Body of pancreas (tissue), 4 donors: ENCODE measurements around the gene AOX1. TPM values are rescaled to one million over a fixed set of nuclear protein-coding genes. Genes with fewer than 3 reads are reported as not detected.

ENCODE experiments used
- ATAC-seq: fragments of 150-250 bp; one replicate; pipeline ENCODE4 v1.9.1; 2016
- DNase-seq, 4 donors: peaks; one replicate each; pipeline ENCODE4 v3.0.0-alpha.2; 2019
- H3K27ac ChIP-seq, 4 donors: fragments of 200-600 bp; sonication (generic); 1 replicate in 3 of 4; 2 replicates in 1 of 4; pipeline versions ENCODE4 v1.5.1 to v1.6.1; 2016 to 2019; ENCODE audit warnings: mild to moderate bottlenecking in 1 of 4, mixed read lengths in 1 of 4, moderate library complexity in 1 of 4
- H3K27me3 ChIP-seq, 2 donors: fragments of 200-600 bp; sonication (generic); one replicate each; pipeline ENCODE4 v1.6.0; 2016; ENCODE audit warnings: mild to moderate bottlenecking in 1 of 2
- H3K36me3 ChIP-seq, 2 donors: fragments of 200-600 bp; sonication (generic); replicated peaks in 1 of 2; 2 replicates each; pipeline ENCODE4 v1.5.1; 2016; ENCODE audit warnings: low read depth in 2 of 2; ENCODE audit not compliant: insufficient read depth in 1 of 2
- H3K4me1 ChIP-seq: fragments of 200-600 bp; sonication (generic); one replicate; pipeline ENCODE4 v1.6.0; 2016
- H3K4me3 ChIP-seq, 2 donors: fragments of 200-600 bp; sonication (generic); 1 replicate in 1 of 2; 2 replicates in 1 of 2; pipeline ENCODE4 v1.5.1; 2016 to 2019
- H3K9me3 ChIP-seq, 3 donors: fragments of 200-600 bp; sonication (generic); 1 replicate in 2 of 3; 2 replicates in 1 of 3; pipeline ENCODE4 v1.5.1; 2016
- POLR2A ChIP-seq, 3 donors: fragments of 450-650 bp; IDR thresholded peaks; one replicate each; pipeline ENCODE4 v1.6.1; 2016; ENCODE audit warnings: antibody characterized with exemption in 3 of 3, mild to moderate bottlenecking in 2 of 3
- WGBS, 2 donors: methylation state at CpG; one replicate each; pipeline ENCODE4 v1.1.5; 2017; 5-methylcytosine and 5-hydroxymethylcytosine counted together
- intact Hi-C: fragments of 100-400 bp; cut with DNase I; formaldehyde crosslinking; loops from one replicate; pipeline ENCODE4 v1.15.1; 2023
- total RNA-seq, 2 donors: library from RNA; depleted of rRNA; stranded (reverse); fragments of >200 nt; gene quantifications; one replicate each; pipeline ENCODE4 v1.1.0, GENCODE V29; 2016
- TF ChIP-seq, protein P1 (sequence below), 7 experiments: fragments of 450-650 bp in 4 of 7; fragments of 200-600 bp in 3 of 7; sonication (generic) in 3 of 7; IDR thresholded peaks; one replicate each; pipeline ENCODE4 v1.5.1; 2016 to 2019; ENCODE audit warnings: antibody characterized with exemption in 7 of 7

AOX1 gene
- total RNA-seq, 2 donors from 2014 or later, result 60.0 to 75.0 TPM

DNA sequence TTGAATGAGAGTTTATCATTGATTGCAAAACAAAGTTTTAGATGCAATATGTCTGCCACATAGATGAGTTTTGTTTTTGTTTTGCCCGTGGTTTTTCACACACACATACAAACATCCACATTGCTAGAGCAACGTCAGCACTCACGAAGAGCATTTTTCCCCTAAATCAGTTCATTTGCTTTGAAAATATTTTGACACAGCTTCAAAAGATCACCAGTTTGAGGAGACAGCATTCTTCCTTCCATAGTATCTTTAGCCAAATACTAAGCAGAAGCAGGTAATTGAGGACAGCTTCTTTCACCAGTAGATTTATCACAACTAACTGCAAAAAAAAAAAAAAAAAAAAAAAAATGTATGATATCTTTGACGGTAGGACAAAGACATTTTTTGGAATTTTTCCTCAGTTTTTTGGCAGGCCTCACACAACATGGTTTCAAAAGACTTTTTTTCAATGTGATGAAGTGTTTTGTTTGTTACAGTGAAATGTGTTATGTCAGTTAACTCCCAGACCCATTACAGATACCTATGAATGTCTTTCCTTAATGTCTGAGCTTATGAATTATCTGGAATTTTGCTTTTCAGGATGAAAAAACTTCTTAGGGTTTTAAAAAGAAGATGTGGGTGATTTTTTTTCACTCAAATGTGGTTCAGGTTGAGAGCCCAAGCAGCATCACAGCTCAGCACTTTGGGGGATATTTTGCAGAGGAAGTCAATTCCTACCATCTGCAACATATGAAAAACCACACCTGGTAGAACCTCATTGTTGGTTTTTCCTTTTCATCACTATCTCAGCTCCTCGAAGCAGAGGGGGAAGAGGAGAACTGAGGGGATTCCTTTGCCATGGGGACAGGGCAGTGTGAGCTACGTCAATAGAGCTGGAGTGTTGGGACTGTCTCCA, 31.6 kb downstream of the AOX1 start:
- H3K9me3 ChIP-seq, result no peaks in the 10 kb centered on the region
- H3K27ac ChIP-seq, result peak overlapping the region in 2 of 4 donors; percentile 26 to 56
- no peaks in the 10 kb centered on the region for H3K27me3 ChIP-seq
- TF ChIP-seq, protein P1, sequence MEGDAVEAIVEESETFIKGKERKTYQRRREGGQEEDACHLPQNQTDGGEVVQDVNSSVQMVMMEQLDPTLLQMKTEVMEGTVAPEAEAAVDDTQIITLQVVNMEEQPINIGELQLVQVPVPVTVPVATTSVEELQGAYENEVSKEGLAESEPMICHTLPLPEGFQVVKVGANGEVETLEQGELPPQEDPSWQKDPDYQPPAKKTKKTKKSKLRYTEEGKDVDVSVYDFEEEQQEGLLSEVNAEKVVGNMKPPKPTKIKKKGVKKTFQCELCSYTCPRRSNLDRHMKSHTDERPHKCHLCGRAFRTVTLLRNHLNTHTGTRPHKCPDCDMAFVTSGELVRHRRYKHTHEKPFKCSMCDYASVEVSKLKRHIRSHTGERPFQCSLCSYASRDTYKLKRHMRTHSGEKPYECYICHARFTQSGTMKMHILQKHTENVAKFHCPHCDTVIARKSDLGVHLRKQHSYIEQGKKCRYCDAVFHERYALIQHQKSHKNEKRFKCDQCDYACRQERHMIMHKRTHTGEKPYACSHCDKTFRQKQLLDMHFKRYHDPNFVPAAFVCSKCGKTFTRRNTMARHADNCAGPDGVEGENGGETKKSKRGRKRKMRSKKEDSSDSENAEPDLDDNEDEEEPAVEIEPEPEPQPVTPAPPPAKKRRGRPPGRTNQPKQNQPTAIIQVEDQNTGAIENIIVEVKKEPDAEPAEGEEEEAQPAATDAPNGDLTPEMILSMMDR (IDR thresholded peaks at IDR 0.05), result no peak
- TF ChIP-seq POLR2A (IDR thresholded peaks at IDR 0.05), result no peak
- intact Hi-C loops, result no loop called here
- DNase-seq, result no peak
- 51 to 53% methylated on average over 6 of the region's 6 CpGs for WGBS, 2 donors
- peak; percentile 13 for ATAC-seq
- H3K4me3 ChIP-seq, result no peak overlapping the region
- H3K36me3 ChIP-seq, result peaks cover 0 to 6% of the 10 kb centered on the region in 2 donors
- H3K4me1 ChIP-seq, result peaks cover 40% of the 10 kb centered on the region

DNA sequence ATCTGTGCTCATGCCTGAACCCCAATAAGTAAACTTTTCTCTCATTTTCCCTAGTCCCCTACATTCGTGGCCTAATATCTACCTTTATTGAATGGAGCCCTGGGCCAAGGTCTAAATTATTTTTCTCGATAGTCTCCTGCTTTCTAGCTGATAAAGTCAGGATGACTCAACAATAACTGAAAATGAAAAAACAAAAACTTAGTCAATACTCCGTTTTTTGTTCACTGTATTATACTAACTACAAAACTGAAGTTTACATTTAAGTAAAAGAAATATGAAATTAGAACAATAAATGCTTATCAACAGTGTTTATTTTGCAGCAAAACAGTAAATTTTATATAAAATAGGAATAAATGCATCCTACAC, 32.2 kb downstream of the AOX1 start:
- TF ChIP-seq, protein P1 (IDR thresholded peaks at IDR 0.05), result no peak
- TF ChIP-seq POLR2A (IDR thresholded peaks at IDR 0.05), result no peak
- H3K4me1 ChIP-seq, result peaks cover 40% of the 10 kb centered on the region
- H3K9me3 ChIP-seq, result no peaks in the 10 kb centered on the region
- ATAC-seq (peak; percentile 6), DNase-seq (no peak)
- H3K4me3 ChIP-seq, result no peak overlapping the region
- 18 to 24% methylated on average over 3 of the region's 3 CpGs for WGBS, 2 donors
- peak overlapping the region in 2 of 4 donors; percentile 8 to 23 for H3K27ac ChIP-seq
- intact Hi-C loops, result no loop called here
- no peaks in the 10 kb centered on the region for H3K27me3 ChIP-seq
- peaks cover 0 to 6% of the 10 kb centered on the region in 2 donors for H3K36me3 ChIP-seq

DNA sequence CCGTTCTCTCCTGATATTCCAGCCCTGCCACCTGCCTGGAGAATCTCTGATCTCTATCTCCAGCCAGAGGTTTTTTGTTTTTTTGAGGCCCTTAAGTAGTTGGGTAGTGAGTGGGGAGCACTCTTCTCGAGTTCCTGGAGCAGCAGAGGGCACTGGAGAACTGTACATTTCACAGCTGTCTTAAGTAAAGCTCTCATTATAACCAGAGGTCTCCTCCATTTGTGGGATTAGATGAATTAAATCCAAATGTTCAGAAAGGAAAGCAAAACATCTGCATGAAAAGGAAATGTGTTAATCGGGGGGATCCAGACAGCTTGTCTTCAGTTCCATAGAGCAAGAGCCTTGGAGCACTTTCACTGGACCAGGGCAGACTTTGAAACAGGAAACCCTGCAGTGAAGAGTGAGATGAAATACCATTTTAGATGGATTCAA, 32.8 kb downstream of the AOX1 start:
- no peak for ATAC-seq
- Histone ChIP-seq H3K9me3 (no peaks in the 10 kb centered on the region), H3K36me3 (peaks cover 0 to 9% of the 10 kb centered on the region in 2 donors), H3K27ac (peak overlapping the region in 2 of 4 donors; percentile 26 to 29), H3K27me3 (no peaks in the 10 kb centered on the region), H3K4me3 (no peak overlapping the region), H3K4me1 (peaks cover 40% of the 10 kb centered on the region)
- 22 to 29% methylated on average over 3 of the region's 3 CpGs for WGBS, 2 donors
- no peak for TF ChIP-seq POLR2A (IDR thresholded peaks at IDR 0.05)
- TF ChIP-seq, protein P1 (IDR thresholded peaks at IDR 0.05), result peak in 1 of 7 experiments; percentile 25
- no peak for DNase-seq
- intact Hi-C loops, result no loop called here

DNA sequence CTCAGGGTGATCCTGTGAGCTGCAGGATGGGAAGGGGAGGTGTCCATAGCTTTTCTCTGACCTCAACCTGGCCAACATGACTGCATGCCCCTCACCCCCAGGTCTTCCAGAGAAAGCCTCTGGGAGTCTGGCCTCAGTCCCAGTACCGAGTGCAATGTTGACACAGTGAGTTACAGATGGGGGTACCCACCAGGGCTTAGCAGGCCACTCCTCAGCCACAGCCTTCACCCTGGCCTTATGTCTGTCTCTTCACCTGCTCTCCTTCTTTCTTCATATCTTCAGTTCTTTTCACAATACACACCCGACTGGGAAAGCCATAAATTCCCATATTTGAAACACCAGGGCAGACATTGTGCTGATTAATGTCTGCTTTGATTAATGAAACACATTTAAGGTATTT, 33.5 kb downstream of the AOX1 start:
- 6 to 7% methylated on average over 2 of the region's 2 CpGs for WGBS, 2 donors
- Histone ChIP-seq H3K27me3 (no peaks in the 10 kb centered on the region), H3K27ac (peak overlapping the region in 2 of 4 donors; percentile 15 to 29), H3K36me3 (peaks cover 0 to 4% of the 10 kb centered on the region in 2 donors), H3K9me3 (no peaks in the 10 kb centered on the region), H3K4me1 (peaks cover 40% of the 10 kb centered on the region), H3K4me3 (no peak overlapping the region)
- intact Hi-C loops, result no loop called here
- peak; percentile 56 for ATAC-seq
- no peak for TF ChIP-seq POLR2A (IDR thresholded peaks at IDR 0.05)
- TF ChIP-seq, protein P1 (IDR thresholded peaks at IDR 0.05), result no peak
- DNase-seq, result peak; percentile 32 to 72 (median 58)
